Measurements from ENCODE around the gene SETDB1. TPM values are rescaled to one million over a fixed set of nuclear protein-coding genes. Genes with fewer than 3 reads are reported as not detected.

The SETDB1 gene
- total and polyA plus RNA-seq, 2 of the 13 experiments (the other 11 are each of a cell fraction or from before 2014, with no cell fraction given) = 33.1 to 34.6 TPM

- BruUV-seq (replicated peaks) = no TSS peak
- ChIA-PET CTCF (ENCODE audit: low intra/inter-chr PET ratio, low total read pairs) (no interaction called here), POLR2A (interaction anchor here (0.8 to 10.3 kb wide), 5 partner anchors 12 to 306 kb away, joined by 3 to 99 read pairs (median 4); partner anchors contain the start of gene MINDY1)
- no peak for TF ChIP-seq TIGD3 (CRISPR knock-in tag; IDR thresholded peaks at IDR 0.05; ENCODE audit: borderline replicate concordance)
- TF ChIP-seq FOXK2 (IDR thresholded peaks at IDR 0.05) = no peak
- TF ChIP-seq NFYC (CRISPR knock-in tag; IDR thresholded peaks at IDR 0.05) = no peak
- TF ChIP-seq ZNF468 (CRISPR knock-in tag; IDR thresholded peaks at IDR 0.05) = no peak
- TF ChIP-seq ZNF749 (CRISPR knock-in tag; IDR thresholded peaks at IDR 0.05; ENCODE audit: borderline replicate concordance) = no peak
- peak; percentile 75; the same call in 1 of the 2 replicates for TF ChIP-seq ERF (CRISPR knock-in tag; IDR thresholded peaks at IDR 0.05)
- 0 out of 2 replicates have a peak, but pooled peaks have one; percentile 45 for TF ChIP-seq CHD2 (IDR thresholded peaks at IDR 0.05; ENCODE audit: low read depth, low read length)
- TF ChIP-seq ZNF225 (CRISPR knock-in tag; IDR thresholded peaks at IDR 0.05) = no peak
- no peak for TF ChIP-seq ZFP62 (CRISPR knock-in tag; IDR thresholded peaks at IDR 0.05)
- TF ChIP-seq NR2F6 (IDR thresholded peaks at IDR 0.05) = no peak
- TF ChIP-seq NR2F6 (CRISPR knock-in tag; IDR thresholded peaks at IDR 0.05) = peak; percentile 30; the same call in 1 of the 2 replicates
- TF ChIP-seq ARID5B (CRISPR knock-in tag; IDR thresholded peaks at IDR 0.05) = peak; percentile 65
- no peak for TF ChIP-seq ZZZ3 (CRISPR knock-in tag; IDR thresholded peaks at IDR 0.05; ENCODE audit: borderline replicate concordance)
- no peak for TF ChIP-seq SRF (IDR thresholded peaks at IDR 0.05; ENCODE audit: low read depth, low read length)
- TF ChIP-seq ZNF230 (CRISPR knock-in tag; IDR thresholded peaks at IDR 0.05) = no peak
- TF ChIP-seq ZNF816 (CRISPR knock-in tag; IDR thresholded peaks at IDR 0.05; ENCODE audit: borderline replicate concordance) = no peak
- no peak for TF ChIP-seq MLLT10 (CRISPR knock-in tag; IDR thresholded peaks at IDR 0.05)
- peak; percentile 71; the same call in 1 of the 2 replicates for TF ChIP-seq JUND (CRISPR knock-in tag; IDR thresholded peaks at IDR 0.05)
- TF ChIP-seq ZFX (CRISPR knock-in tag; IDR thresholded peaks at IDR 0.05; ENCODE audit: low read depth) = peak; percentile 71
These were observed 50.9 kb downstream of the SETDB1 start for GRCh38 chr1:150976879-150977694.

More at GRCh38 chr1:150976879-150977694, 50.9 kb downstream of the SETDB1 start:
- DNase-seq (ENCODE audit: low spot score) = peak; percentile 68
- Histone ChIP-seq H3K79me2 (ENCODE audit: insufficient read depth, low read length) (peaks cover 29% of the 10 kb centered on the region), H3K27ac (ENCODE audit: extremely low read length, insufficient read depth, low read length) (no peak overlapping the region), H3K36me3 (replicated peaks in 1 of 2; ENCODE audit: control insufficient read depth in 1 of 2, insufficient read depth in 2 of 2, low read length in 2 of 2) (no peaks in the 10 kb centered on the region), H4K20me1 (ENCODE audit: insufficient read depth, low read length) (no peaks in the 10 kb centered on the region), H3K9ac (ENCODE audit: insufficient read depth, low read depth, low read length) (peak overlapping the region; percentile 35; the same call in 1 of the 2 replicates), H3K27me3 (ENCODE audit: control insufficient read depth in 1 of 2, insufficient read depth in 2 of 2, low read length in 2 of 2) (no peaks in the 10 kb centered on the region; a peak in 1 of 5 replicates), H3K4me1 (ENCODE audit: insufficient read depth, low read length) (peaks cover 76% of the 10 kb centered on the region), H3K4me2 (ENCODE audit: low read depth, low read length) (peak overlapping the region; percentile 72), H2AFZ (ENCODE audit: low read length) (no peak overlapping the region), H3K4me3 (replicated peaks in 1 of 3; ENCODE audit: insufficient read depth in 1 of 3, low read depth in 2 of 3, low read length in 3 of 3) (peak overlapping the region in 2 of 3 experiments; percentile 19 to 53; a peak in 2 of 6 replicates), H3K9me3 (ENCODE audit: low read length) (no peaks in the 10 kb centered on the region)
- in situ Hi-C loops (cut with HindIII; ENCODE audit: extremely low pct_ligation_motif_present, low pct_unique_long_range_greater_than_20kb) (no loop called here), intact Hi-C loops (cut with micrococcal nuclease; ENCODE audit: unreplicated experiment) (no loop called here)
- FAIRE-seq = peak; percentile 48
- ATAC-seq = no peak
- WGBS (ENCODE audit: low lambda C conversion rate) = 21% methylated on average over 8 of the region's 11 CpGs
